SK-N-MC (cell line): ENCODE data around the gene MPDZ.

Source experiments
- DNase-seq: peaks from one replicate; pipeline ENCODE4 v3.0.0-alpha.2; 2011; ENCODE audit warnings: low read depth, low spot score
- H3K27ac ChIP-seq: fragments of 200-600 bp; sonication (generic); 2 replicates; pipeline ENCODE4 v1.5.1; 2016; ENCODE audit warnings: mixed run types
- H3K36me3 ChIP-seq: fragments of 200-600 bp; sonication (generic); 2 replicates; pipeline ENCODE4 v1.6.1; 2017; ENCODE audit warnings: antibody characterized with exemption, low read length, mixed read lengths; ENCODE audit not compliant: insufficient read depth
- H3K4me3 ChIP-seq: fragments of 200-600 bp; sonication (generic); 2 replicates; pipeline ENCODE4 v1.5.1; 2016
- H3K9ac ChIP-seq: fragments of 200-600 bp; sonication (generic); 2 replicates; pipeline ENCODE4 v1.8.0; 2017; ENCODE audit warnings: mixed run types, mixed read lengths; ENCODE audit not compliant: insufficient read length
- H3K9me3 ChIP-seq: fragments of 200-600 bp; sonication (generic); 2 replicates; pipeline ENCODE4 v1.6.1; 2017; ENCODE audit warnings: low read depth, mild to moderate bottlenecking, antibody characterized with exemption, low read length, moderate library complexity, mixed read lengths
- EZH2 ChIP-seq: fragments of 200-600 bp; sonication (generic); IDR thresholded peaks from one replicate; pipeline ENCODE4 v1.6.1; 2017; ENCODE audit warnings: antibody characterized with exemption
- FOXP2 ChIP-seq: optimal IDR thresholded peaks from 2 replicates; pipeline ENCODE3; 2011; ENCODE audit warnings: mild to moderate bottlenecking, moderate library complexity; ENCODE audit not compliant: insufficient read depth; ENCODE audit errors: extremely low read length, control extremely low read depth
- POLR2AphosphoS5 ChIP-seq: IDR thresholded peaks from 2 replicates; pipeline ENCODE4 v1.6.1; 2012; ENCODE audit warnings: mild to moderate bottlenecking, low read depth, low read length, borderline replicate concordance

The MPDZ gene

DNA sequence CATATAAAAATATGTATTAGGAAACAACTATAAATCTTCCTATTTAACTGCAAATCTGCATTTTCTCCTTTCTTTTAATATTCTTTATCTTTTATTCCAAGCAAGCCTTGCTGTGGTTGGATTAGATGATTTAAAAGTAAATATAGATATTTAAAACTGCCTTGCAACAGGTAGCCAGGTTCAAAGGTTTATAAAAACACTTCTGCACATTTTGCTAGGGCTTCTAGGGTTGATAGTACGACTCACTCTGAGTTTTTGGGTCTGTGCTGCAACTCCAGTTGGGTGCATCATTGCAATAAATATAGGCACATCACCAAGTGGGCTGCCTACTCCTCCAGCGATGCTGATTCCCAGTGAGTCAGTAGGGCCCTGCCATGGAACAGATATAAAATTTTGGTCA, 167.7 kb downstream of the MPDZ start:
- no peak for DNase-seq

DNA sequence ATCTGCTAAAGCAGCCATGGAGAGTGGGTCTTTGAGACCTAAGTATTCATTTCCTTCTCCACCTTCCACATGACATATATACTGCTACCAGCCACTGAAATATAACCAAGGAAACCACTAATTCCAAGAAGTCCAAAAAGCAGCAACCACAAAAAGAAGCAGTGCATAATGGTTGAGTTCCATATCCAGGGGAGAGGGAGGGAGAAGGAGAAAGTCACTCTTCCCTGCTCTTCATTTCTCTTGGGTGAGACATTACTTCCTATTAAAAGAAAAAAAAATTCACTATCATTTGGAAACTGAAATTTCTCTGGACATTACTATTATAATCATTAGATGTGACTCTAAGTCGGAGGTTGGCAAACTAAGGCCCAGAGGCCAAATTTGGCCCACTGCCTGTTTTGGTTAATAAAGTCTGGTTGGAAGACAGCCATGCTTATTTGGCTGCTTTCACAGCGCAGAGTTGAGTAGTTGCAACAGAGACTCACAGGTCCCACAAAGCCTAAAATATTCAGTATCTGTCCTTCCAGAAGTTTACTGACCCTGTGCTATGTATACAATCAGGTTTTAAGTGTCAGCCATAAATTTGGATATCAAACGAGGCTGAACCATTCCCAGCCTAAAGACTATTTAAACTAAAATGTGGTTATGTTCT, 168.6 kb downstream of the MPDZ start:
- Histone ChIP-seq H3K36me3 (peaks cover 38% of the 10 kb centered on the region), H3K27ac (no peak overlapping the region), H3K9me3 (no peaks in the 10 kb centered on the region), H3K4me3 (no peak overlapping the region), H3K9ac (no peak overlapping the region)
- DNase-seq = no peak
- TF ChIP-seq FOXP2 = no peak
- no peak for TF ChIP-seq POLR2AphosphoS5
- TF ChIP-seq EZH2 = no peak

More for the DNA sequence above, 167.7 kb downstream of the MPDZ start:
- TF ChIP-seq EZH2 (no peak), POLR2AphosphoS5 (no peak), FOXP2 (no peak)
- no peak overlapping the region for H3K9ac ChIP-seq
- no peaks in the 10 kb centered on the region for H3K9me3 ChIP-seq
- peaks cover 33% of the 10 kb centered on the region for H3K36me3 ChIP-seq
- H3K4me3 ChIP-seq = no peak overlapping the region
- no peak overlapping the region for H3K27ac ChIP-seq

DNA sequence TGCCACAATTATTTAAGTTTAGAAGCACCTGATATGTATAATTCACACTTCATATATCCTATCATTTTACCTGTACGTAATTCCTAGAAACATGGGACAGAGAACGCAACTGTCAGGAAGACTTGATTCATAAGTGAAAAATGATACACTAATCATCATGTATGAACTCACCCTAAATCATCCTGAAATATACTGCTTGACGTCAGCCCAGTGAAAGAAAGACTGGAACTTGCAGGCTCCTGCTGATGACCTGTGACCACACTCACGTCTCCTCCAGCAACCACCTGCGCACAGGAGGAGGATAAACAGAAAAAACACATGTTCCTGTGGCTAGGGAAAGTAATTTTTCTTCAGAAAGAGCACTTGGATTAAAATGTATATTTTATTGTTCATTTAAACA, 169.7 kb downstream of the MPDZ start:
- TF ChIP-seq POLR2AphosphoS5 (no peak), EZH2 (no peak), FOXP2 (no peak)

DNA sequence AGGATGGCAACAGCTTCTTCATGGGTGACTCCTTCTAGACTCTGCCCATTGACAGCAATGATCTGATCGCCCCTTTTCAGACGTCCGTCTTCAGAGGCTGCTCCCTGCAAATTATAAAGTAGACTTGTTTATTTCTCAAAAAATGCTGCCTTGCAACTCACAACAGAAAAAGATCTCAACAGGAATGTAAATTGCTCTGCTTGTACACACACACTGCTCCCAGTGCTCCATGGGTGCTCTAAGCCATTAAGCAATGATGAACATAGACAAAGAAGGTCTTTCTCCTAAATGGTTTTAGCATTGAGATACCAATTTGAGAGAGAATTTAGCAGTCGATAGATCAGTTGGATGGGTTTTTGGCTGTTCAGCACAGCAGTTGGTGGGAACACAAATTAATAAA, 172.5 kb downstream of the MPDZ start:
- Histone ChIP-seq H3K36me3 (peaks cover 52% of the 10 kb centered on the region), H3K9ac (no peak overlapping the region), H3K4me3 (no peak overlapping the region), H3K27ac (no peak overlapping the region), H3K9me3 (no peaks in the 10 kb centered on the region; the same call in 1 of the 2 replicates)
- DNase-seq = no peak
- no peak for TF ChIP-seq FOXP2
- no peak for TF ChIP-seq EZH2
- no peak for TF ChIP-seq POLR2AphosphoS5

More for the DNA sequence above, 169.7 kb downstream of the MPDZ start:
- Histone ChIP-seq H3K9me3 (no peaks in the 10 kb centered on the region), H3K4me3 (no peak overlapping the region), H3K9ac (no peak overlapping the region), H3K36me3 (peaks cover 45% of the 10 kb centered on the region), H3K27ac (no peak overlapping the region)
- DNase-seq = no peak

DNA sequence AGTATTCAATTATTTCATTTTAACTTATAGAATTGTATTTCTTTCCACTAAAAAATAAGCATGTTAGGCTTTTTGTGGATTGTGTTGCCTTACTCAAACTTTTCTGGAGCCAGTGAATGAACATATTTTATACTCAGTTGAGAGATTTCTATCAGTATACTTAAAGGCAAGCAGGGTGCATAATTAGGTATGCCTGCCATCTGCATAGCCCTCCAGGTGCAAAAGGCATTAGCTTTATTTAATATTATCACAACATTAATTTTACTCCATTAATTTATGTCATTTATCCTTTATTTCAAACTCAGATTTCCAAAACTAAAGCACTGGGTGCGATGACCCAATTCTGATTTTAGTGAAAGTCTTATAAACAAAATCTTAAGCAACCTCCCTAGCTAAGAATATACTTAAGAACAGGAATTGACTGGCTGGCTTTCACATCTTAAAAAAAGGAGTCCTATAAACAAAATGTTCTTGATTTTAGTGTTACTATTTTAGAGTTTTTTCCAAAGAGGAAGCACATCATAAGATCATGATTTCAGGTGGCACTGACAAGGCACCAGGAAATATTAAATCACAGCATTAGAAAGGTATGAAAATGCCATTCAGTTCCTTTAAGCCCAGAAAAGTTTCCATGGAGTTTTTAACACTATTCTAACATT, 178.4 kb downstream of the MPDZ start:
- Histone ChIP-seq H3K36me3 (peaks cover 24% of the 10 kb centered on the region), H3K27ac (no peak overlapping the region), H3K9ac (no peak overlapping the region), H3K4me3 (no peak overlapping the region), H3K9me3 (no peaks in the 10 kb centered on the region; the same call in 1 of the 2 replicates)
- no peak for TF ChIP-seq EZH2
- no peak for TF ChIP-seq POLR2AphosphoS5
- TF ChIP-seq FOXP2 = no peak
- no peak for DNase-seq

DNA sequence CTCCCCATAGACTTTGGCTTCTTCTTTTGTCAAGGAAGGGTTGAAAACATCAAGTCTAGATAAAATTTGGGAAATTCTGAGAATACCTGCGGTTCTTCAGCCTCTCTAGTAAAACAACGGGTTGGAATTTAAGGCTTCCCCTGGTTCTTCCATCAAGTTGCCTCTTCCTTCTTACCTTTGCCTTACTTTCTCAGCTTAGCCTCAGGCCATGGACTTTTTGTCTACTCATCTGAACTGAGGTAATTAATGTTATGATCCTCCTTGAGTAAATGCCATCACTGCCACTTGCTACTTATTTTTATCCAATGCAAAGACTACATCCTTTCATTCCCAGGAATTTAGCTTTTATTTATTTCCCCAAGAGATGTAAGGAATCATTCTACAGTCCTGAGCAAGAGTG, 184.4 kb downstream of the MPDZ start:
- no peak for DNase-seq
- no peaks in the 10 kb centered on the region for H3K9me3 ChIP-seq
- no peak overlapping the region for H3K27ac ChIP-seq
- no peaks in the 10 kb centered on the region for H3K36me3 ChIP-seq
- no peak overlapping the region for H3K9ac ChIP-seq
- no peak overlapping the region for H3K4me3 ChIP-seq
- TF ChIP-seq EZH2 (no peak), POLR2AphosphoS5 (no peak), FOXP2 (no peak)

DNA sequence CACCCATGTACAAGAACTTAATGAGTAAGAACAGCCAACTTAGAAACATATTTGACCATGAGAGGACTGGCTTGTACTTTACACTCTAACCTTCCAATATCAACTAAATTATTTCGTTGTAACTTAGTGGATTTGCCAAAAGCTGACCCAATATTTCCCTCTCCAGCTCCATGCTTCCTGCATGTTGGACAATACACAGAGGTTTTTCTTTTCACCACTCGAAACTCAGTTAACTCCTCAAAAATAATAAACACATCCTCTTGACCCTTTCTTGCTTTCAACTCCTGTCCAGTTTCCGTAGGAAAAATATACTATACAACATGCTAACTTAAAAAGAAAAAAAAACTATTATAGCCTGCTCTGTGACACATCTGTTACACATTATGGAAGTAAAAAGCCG, 188.9 kb downstream of the MPDZ start:
- TF ChIP-seq FOXP2 = no peak
- TF ChIP-seq EZH2 = no peak
- no peak for TF ChIP-seq POLR2AphosphoS5
- no peak overlapping the region for H3K9ac ChIP-seq
- no peak overlapping the region for H3K27ac ChIP-seq
- no peaks in the 10 kb centered on the region for H3K36me3 ChIP-seq
- no peak for DNase-seq
- no peak overlapping the region for H3K4me3 ChIP-seq
- no peaks in the 10 kb centered on the region for H3K9me3 ChIP-seq

DNA sequence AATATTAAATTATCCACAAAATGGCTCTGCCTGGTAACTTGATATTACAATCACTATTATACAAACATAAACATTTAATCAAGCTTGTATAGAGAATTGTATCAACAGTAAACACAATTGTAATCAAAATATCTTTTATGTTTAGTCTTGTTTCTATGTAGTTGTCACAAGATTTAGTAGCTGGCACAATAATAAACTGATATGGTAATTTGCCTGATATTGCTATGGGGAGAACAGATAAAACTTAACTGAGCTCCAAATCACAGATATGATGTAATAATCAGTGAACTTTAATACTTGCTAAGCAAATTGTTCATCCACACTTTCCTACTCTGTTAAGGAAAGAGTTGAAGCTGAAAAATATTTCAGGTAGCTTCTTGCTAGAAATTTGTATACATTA, 189.8 kb downstream of the MPDZ start:
- no peak overlapping the region for H3K27ac ChIP-seq
- H3K4me3 ChIP-seq = no peak overlapping the region
- H3K9me3 ChIP-seq = no peaks in the 10 kb centered on the region
- no peak overlapping the region for H3K9ac ChIP-seq
- no peak for DNase-seq
- no peaks in the 10 kb centered on the region for H3K36me3 ChIP-seq
- TF ChIP-seq FOXP2 (no peak), POLR2AphosphoS5 (no peak), EZH2 (no peak)

DNA sequence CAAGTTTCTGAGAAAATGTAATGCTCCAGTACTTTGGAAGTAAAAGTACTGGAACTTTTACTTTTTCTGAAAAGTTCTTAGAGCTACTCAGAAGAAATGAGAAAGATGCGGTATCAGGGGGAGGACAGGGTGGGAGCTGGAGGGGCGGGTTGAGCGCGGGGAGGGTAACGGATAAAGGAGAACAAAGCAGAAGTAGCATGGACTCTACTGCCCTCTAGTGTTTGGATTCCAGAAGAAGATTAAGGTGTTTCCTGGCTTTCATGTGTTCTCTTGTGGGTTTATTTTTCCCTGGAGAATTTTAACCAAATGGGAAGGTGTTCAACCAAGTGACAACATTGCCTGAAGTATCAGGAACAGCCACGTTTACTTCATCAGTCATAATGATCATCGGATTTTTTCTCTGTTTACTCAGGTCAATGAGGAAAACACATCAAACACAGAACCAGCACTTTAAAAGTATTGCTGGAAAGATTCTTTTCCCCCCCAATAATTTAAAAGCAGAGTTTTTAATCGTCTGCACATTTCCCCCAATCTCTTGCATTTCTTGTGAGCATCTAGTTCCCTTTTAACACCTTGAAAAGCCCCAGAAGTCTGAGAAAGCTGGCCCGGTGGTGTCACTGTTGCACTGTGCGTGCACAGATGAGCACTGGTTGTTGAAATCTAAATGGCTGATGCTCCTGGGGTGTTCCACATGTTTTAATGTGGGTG, 190.6 kb downstream of the MPDZ start:
- peak; percentile 47 for DNase-seq
- H3K9ac ChIP-seq = peak overlapping the region; percentile 46
- peak overlapping the region; percentile 69 for H3K4me3 ChIP-seq
- H3K9me3 ChIP-seq = no peaks in the 10 kb centered on the region
- peak overlapping the region; percentile 21; the same call in 1 of the 2 replicates for H3K27ac ChIP-seq
- TF ChIP-seq FOXP2 (no peak), EZH2 (no peak)
- no peaks in the 10 kb centered on the region for H3K36me3 ChIP-seq
